SK-N-SH treated with all-trans-retinoic acid at 6 μM for 48 hours (cell line): ENCODE measurements around the gene CELA3A.

ENCODE experiments used
- ATAC-seq: fragments of 200-7000 bp; cut with Tn5 transposase; 3 replicates; pipeline ENCODE4 v1.9.1; 2020; ENCODE audit warnings: mild to moderate bottlenecking, moderate library complexity
- ARNTL ChIP-seq: fragments of 450-650 bp; formaldehyde crosslinking; IDR thresholded peaks from 2 replicates; pipeline ENCODE4 v1.5.0; 2020; ENCODE audit warnings: low read depth, mild to moderate bottlenecking, moderate library complexity, borderline replicate concordance
- BACH2 ChIP-seq: fragments of 250-450 bp; sonication (Bioruptor Pico); IDR thresholded peaks from 2 replicates; pipeline ENCODE4 v1.9.0; 2021; ENCODE audit warnings: mild to moderate bottlenecking, borderline replicate concordance
- CSDC2 ChIP-seq: fragments of 250-450 bp; sonication (Bioruptor Pico); IDR thresholded peaks from 2 replicates; pipeline ENCODE4 v1.5.0; 2020; ENCODE audit warnings: mild to moderate bottlenecking, moderate library complexity
- ESRRG ChIP-seq: fragments of 250-450 bp; sonication (Bioruptor Pico); IDR thresholded peaks from 2 replicates; pipeline ENCODE4 v1.6.1; 2021; ENCODE audit warnings: mild to moderate bottlenecking
- GLIS3 ChIP-seq: fragments of 250-450 bp; sonication (Bioruptor Pico); IDR thresholded peaks from 2 replicates; pipeline ENCODE4 v1.5.0; 2020; ENCODE audit warnings: mild to moderate bottlenecking, moderate library complexity
- OSR1 ChIP-seq: fragments of 250-450 bp; sonication (Bioruptor Pico); IDR thresholded peaks from 2 replicates; pipeline ENCODE4 v1.8.0; 2022; ENCODE audit warnings: moderate library complexity, mild to moderate bottlenecking, inconsistent platforms
- PATZ1 ChIP-seq: fragments of 250-450 bp; sonication (Bioruptor Pico); IDR thresholded peaks from 2 replicates; pipeline ENCODE4 v1.8.0; 2020; ENCODE audit warnings: mild to moderate bottlenecking, moderate library complexity, borderline replicate concordance
- POU6F1 ChIP-seq: fragments of 250-450 bp; sonication (Bioruptor Pico); IDR thresholded peaks from 2 replicates; pipeline ENCODE4 v1.8.0; 2021; ENCODE audit warnings: low read depth, mild to moderate bottlenecking, moderate library complexity, borderline replicate concordance
- PPARA ChIP-seq: fragments of 250-450 bp; sonication (Bioruptor Pico); IDR thresholded peaks from 2 replicates; pipeline ENCODE4 v1.5.0; 2020; ENCODE audit warnings: mild to moderate bottlenecking, borderline replicate concordance
- RARB ChIP-seq: fragments of 250-450 bp; sonication (Bioruptor Pico); IDR thresholded peaks from 2 replicates; pipeline ENCODE4 v1.8.0; 2021; ENCODE audit warnings: mild to moderate bottlenecking, moderate library complexity
- TCF4 ChIP-seq: fragments of 250-450 bp; sonication (Bioruptor Pico); IDR thresholded peaks from 2 replicates; pipeline ENCODE4 v1.8.0; 2021; ENCODE audit warnings: mild to moderate bottlenecking, moderate library complexity, borderline replicate concordance
- TOX ChIP-seq: fragments of 250-450 bp; sonication (Bioruptor Pico); IDR thresholded peaks from 2 replicates; pipeline ENCODE4 v1.8.0; 2021; ENCODE audit warnings: mild to moderate bottlenecking, moderate library complexity, borderline replicate concordance
- TSHZ2 ChIP-seq: fragments of 250-450 bp; sonication (Bioruptor Pico); IDR thresholded peaks from 2 replicates; pipeline ENCODE4 v1.5.0; 2020; ENCODE audit warnings: mild to moderate bottlenecking, moderate library complexity
- ZFP3 ChIP-seq: fragments of 250-450 bp; sonication (Bioruptor Pico); IDR thresholded peaks from 2 replicates; pipeline ENCODE4 v1.5.0; 2020; ENCODE audit warnings: mild to moderate bottlenecking, moderate library complexity
- ZFP30 ChIP-seq: fragments of 450-650 bp; formaldehyde crosslinking; IDR thresholded peaks from 2 replicates; pipeline ENCODE4 v1.5.0; 2022; ENCODE audit warnings: mild to moderate bottlenecking, moderate library complexity
- ZNF565 ChIP-seq: fragments of 450-650 bp; formaldehyde crosslinking; conservative IDR thresholded peaks from 2 replicates; pipeline ENCODE4 v1.5.0; 2020; ENCODE audit warnings: low read depth, mild to moderate bottlenecking, moderate library complexity
- ZNF70 ChIP-seq: fragments of 450-650 bp; formaldehyde crosslinking; IDR thresholded peaks from 2 replicates; pipeline ENCODE4 v1.5.0; 2020; ENCODE audit warnings: mild to moderate bottlenecking, moderate library complexity
- ZNF8 ChIP-seq: fragments of 450-650 bp; formaldehyde crosslinking; IDR thresholded peaks from 2 replicates; pipeline ENCODE4 v1.5.0; 2020; ENCODE audit warnings: mild to moderate bottlenecking, moderate library complexity
- TF ChIP-seq, protein P1 (sequence below): fragments of 250-450 bp; sonication (Bioruptor Pico); IDR thresholded peaks from 2 replicates; pipeline ENCODE4 v1.5.1; 2021; ENCODE audit warnings: mild to moderate bottlenecking, moderate library complexity

CELA3A gene

GRCh38 chr1:22056043-22056442 lies 54.6 kb downstream of the CELA3A start:
- no peak for TF ChIP-seq PATZ1 (CRISPR knock-in tag)
- no peak for TF ChIP-seq ZNF70 (CRISPR knock-in tag)
- TF ChIP-seq ZNF8 (CRISPR knock-in tag), result no peak
- no peak for TF ChIP-seq ZFP3
- no peak for TF ChIP-seq ARNTL (CRISPR knock-in tag)
- no peak for TF ChIP-seq ZNF565
- TF ChIP-seq POU6F1 (CRISPR knock-in tag), result no peak
- TF ChIP-seq, protein P1, sequence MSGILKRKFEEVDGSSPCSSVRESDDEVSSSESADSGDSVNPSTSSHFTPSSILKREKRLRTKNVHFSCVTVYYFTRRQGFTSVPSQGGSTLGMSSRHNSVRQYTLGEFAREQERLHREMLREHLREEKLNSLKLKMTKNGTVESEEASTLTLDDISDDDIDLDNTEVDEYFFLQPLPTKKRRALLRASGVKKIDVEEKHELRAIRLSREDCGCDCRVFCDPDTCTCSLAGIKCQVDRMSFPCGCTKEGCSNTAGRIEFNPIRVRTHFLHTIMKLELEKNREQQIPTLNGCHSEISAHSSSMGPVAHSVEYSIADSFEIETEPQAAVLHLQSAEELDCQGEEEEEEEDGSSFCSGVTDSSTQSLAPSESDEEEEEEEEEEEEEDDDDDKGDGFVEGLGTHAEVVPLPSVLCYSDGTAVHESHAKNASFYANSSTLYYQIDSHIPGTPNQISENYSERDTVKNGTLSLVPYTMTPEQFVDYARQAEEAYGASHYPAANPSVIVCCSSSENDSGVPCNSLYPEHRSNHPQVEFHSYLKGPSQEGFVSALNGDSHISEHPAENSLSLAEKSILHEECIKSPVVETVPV (CRISPR knock-in tag), result no peak
- no peak for TF ChIP-seq BACH2
- TF ChIP-seq ZFP30, result no peak
- ATAC-seq, result no peak

GRCh38 chr1:22056936-22057335 lies 55.5 kb downstream of the CELA3A start:
- TF ChIP-seq ZNF565 (no peak), ZNF70 (CRISPR knock-in tag) (no peak), TSHZ2 (CRISPR knock-in tag) (no peak), ESRRG (no peak), POU6F1 (CRISPR knock-in tag) (no peak), ARNTL (CRISPR knock-in tag) (no peak), GLIS3 (CRISPR knock-in tag) (no peak), PPARA (no peak), RARB (CRISPR knock-in tag) (no peak)
- TF ChIP-seq, protein P1 (CRISPR knock-in tag), result no peak
- ATAC-seq, result no peak

DNA sequence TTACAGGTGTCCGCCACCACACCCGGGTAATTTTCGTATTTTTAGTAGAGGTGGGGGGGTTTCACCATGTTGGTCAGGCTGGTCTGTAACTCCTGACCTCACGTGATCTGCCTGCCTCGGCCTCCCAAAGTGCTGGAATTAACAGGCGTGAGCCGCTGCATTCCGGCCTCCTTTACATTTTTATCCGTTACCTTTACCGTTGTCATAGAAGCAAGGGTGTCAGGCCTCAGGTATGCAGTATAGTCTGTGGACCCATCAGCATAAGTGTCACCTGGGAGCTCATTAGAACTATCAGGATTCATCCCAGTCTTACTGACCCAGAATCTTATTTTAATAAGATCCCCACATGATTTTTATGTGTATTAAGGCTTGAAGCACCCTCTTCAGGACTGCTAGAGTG lies 56.4 kb downstream of the CELA3A start:
- no peak for TF ChIP-seq TOX (CRISPR knock-in tag)
- no peak for TF ChIP-seq ESRRG
- no peak for TF ChIP-seq TCF4 (CRISPR knock-in tag)
- no peak for TF ChIP-seq OSR1 (CRISPR knock-in tag)
- no peak for TF ChIP-seq CSDC2 (CRISPR knock-in tag)
- no peak for TF ChIP-seq RARB (CRISPR knock-in tag)
- TF ChIP-seq PPARA, result no peak
- no peak for TF ChIP-seq ZFP3
- TF ChIP-seq PATZ1 (CRISPR knock-in tag), result no peak
- TF ChIP-seq, protein P1 (CRISPR knock-in tag), result no peak
- no peak for ATAC-seq
